ENCODE measurements around the gene JPH4. TPM values are rescaled to one million over a fixed set of nuclear protein-coding genes. Genes with fewer than 3 reads are reported as not detected.
"Not testable (repeated sequence)": the region's sequence is repeated elsewhere in the genome, so short reads cannot be mapped to it uniquely, and the experiment has no call there.

JPH4 gene
- total RNA-seq, 5 donors from 2014 or later (not counting 1 experiment from before 2014, with no cell fraction given): 0.10 to 0.13 TPM; not detected in 3

DNA sequence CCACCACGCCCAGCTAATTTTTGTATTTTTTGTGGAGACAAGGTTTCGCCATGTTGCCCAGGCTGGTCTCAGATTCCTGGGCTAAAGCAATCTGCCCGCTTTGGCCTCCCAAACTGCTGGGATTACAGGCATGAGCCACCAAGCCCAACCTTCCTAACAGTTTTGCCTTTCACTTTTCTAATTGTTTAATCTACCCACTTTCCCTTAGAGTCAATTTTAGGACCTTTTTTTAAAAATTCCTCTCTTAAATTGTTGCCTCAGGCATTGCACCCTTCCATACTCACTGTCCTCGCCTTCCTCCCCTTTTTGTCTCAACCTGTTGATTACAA, 38.5 kb downstream of the JPH4 start:
- POLR2A ChIA-PET: interaction anchor here (0.5 to 1.1 kb wide), 2 partner anchors 9 to 20 kb away, joined by 3 read pairs; no protein-coding TSS in a partner anchor
- no peak overlapping the region for H3K4me3 Mint-ChIP-seq
- no peaks in the 10 kb centered on the region for H3K4me1 Mint-ChIP-seq

DNA sequence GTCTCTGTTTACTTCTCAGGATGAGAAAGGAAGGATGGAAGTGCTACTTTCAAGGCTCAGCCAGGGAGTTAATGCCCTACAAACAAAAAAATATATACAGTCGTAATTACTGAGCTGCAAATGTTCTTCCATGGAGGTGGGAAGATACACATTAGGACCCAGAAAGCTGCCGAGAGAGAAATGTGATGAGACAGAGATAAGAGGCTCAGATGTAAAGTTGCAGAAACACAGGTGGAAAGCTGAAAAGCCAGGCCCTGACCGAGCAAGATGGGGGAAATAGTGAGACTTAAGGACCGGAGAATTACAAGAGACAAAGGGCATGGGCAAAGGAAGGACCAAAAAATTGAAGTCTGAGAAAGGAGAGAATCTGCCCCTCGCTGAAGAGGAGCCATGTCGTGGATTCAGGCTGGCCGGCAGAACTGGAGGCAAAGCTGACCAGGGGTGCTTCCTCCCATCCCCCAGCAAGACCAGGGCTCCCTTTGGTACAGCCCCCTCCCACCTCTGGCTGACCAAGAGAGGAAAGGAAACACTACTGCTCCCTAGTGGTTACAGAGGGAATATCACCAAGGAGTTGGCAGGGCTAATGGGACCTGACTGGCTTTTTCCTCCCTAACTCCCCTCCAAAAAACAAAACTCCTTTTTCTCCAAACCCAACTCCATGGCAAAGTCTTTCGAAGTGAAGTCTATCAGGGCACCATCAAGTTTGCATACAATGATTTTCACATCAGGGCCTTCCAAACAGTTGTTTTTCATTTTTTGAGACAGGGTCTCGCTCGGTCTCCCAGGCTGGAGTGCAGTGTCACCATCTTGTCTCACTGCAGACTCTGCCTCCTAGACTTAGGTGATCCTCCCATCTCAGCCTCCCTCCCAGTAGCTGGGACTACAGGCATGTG, 39.1 kb downstream of the JPH4 start:
- ChIA-PET POLR2A (interaction anchor here (0.5 to 1.1 kb wide), 3 partner anchors 10 to 223 kb away, joined by 3 read pairs; no protein-coding TSS in a partner anchor), CTCF (interaction anchor here (0.5 to 2.2 kb wide), 5 partner anchors 20 to 61 kb away, joined by 3 to 11 read pairs (median 3); no protein-coding TSS in a partner anchor)
- H3K4me3 Mint-ChIP-seq: no peak overlapping the region
- Histone ChIP-seq H3K36me3 (ENCODE audit: control insufficient read depth in 2 of 2, extremely low read depth in 1 of 2, insufficient read depth in 1 of 2, low read length in 1 of 2) (no peaks in the 10 kb centered on the region), H3K4me3 (ENCODE audit: control insufficient read depth in 1 of 2, extremely low read depth in 1 of 2, low read length in 1 of 2) (no peak overlapping the region), H3K27me3 (replicated peaks in 1 of 2; ENCODE audit: control insufficient read depth in 2 of 2, extremely low read depth in 1 of 2, insufficient read depth in 2 of 2, low read length in 1 of 2) (peaks cover 0 to 7% of the 10 kb centered on the region in 2 experiments), H3K4me1 (ENCODE audit: control insufficient read depth in 1 of 2, extremely low read depth in 1 of 2, insufficient read depth in 2 of 2, low read length in 2 of 2) (peaks cover 0 to 3% of the 10 kb centered on the region in 2 experiments), H3K9me3 (no peaks in the 10 kb centered on the region), H3K27ac (ENCODE audit: low read length) (no peak overlapping the region)
- no peaks in the 10 kb centered on the region for H3K4me1 Mint-ChIP-seq
- H3K27me3 Mint-ChIP-seq: peaks cover 0 to 6% of the 10 kb centered on the region in 2 donors
- peak in 6 of 35 experiments; percentile 9 to 69 (median 26) for DNase-seq
- peak; percentile 57 to 77 (median 68) for ATAC-seq (replicated peaks in 1 of 4)
- H3K36me3 Mint-ChIP-seq: no peaks in the 10 kb centered on the region
- H3K27ac Mint-ChIP-seq: no peak overlapping the region
- H3K9me3 Mint-ChIP-seq: no peaks in the 10 kb centered on the region
- 42% methylated on average over 4 of the region's 10 CpGs for WGBS (ENCODE audit: insufficient coverage)

More for the DNA sequence above, 38.5 kb downstream of the JPH4 start:
- 100% methylated on average over 1 of the region's 4 CpGs for WGBS (ENCODE audit: insufficient coverage)
- DNase-seq (no peak), ATAC-seq (replicated peaks in 1 of 4) (no peak)
- Mint-ChIP-seq H3K27ac (no peak overlapping the region), H3K36me3 (no peaks in the 10 kb centered on the region), H3K27me3 (peaks cover 0 to 6% of the 10 kb centered on the region in 2 donors), H3K9me3 (no peaks in the 10 kb centered on the region)
- H3K4me1 ChIP-seq (ENCODE audit: control insufficient read depth in 1 of 2, extremely low read depth in 1 of 2, insufficient read depth in 2 of 2, low read length in 2 of 2): peaks cover 0 to 3% of the 10 kb centered on the region in 2 experiments
- H3K4me3 ChIP-seq (ENCODE audit: control insufficient read depth in 1 of 2, extremely low read depth in 1 of 2, low read length in 1 of 2): no peak overlapping the region
- H3K9me3 ChIP-seq: no peaks in the 10 kb centered on the region
- CTCF ChIA-PET: interaction anchor here in 1 of 2 donors (1.1 kb wide), 1 partner anchor 20 kb away, joined by 3 read pairs; no protein-coding TSS in a partner anchor
- peaks cover 0 to 7% of the 10 kb centered on the region in 2 experiments for H3K27me3 ChIP-seq (replicated peaks in 1 of 2; ENCODE audit: control insufficient read depth in 2 of 2, extremely low read depth in 1 of 2, insufficient read depth in 2 of 2, low read length in 1 of 2)
- H3K36me3 ChIP-seq (ENCODE audit: control insufficient read depth in 2 of 2, extremely low read depth in 1 of 2, insufficient read depth in 1 of 2, low read length in 1 of 2): no peaks in the 10 kb centered on the region
- no peak overlapping the region for H3K27ac ChIP-seq (ENCODE audit: low read length)

DNA sequence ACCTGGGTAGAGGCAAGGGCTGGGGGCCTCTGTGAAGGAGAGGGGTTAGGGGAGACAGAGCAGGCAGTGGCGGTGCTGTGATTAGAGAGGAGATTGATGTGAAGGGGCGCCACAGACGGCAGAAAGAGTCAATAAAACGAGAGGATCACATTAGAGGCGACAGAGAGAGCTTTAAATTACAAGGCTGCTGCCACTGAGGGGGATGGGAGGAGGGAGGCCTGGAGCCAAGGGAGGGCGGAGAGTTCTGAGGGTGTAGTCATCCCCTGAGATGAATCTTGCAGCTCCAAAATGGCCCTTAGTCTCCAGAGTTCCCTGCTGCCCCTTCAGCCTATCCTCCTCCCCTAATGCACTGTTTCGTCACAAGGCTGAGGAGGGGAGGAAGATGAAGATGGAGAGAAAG, 39.8 kb downstream of the JPH4 start:
- Histone ChIP-seq H3K27me3 (replicated peaks in 1 of 2; ENCODE audit: control insufficient read depth in 2 of 2, extremely low read depth in 1 of 2, insufficient read depth in 2 of 2, low read length in 1 of 2) (peaks cover 0 to 7% of the 10 kb centered on the region in 2 experiments), H3K27ac (ENCODE audit: low read length) (no peak overlapping the region), H3K9me3 (no peaks in the 10 kb centered on the region), H3K36me3 (ENCODE audit: control insufficient read depth in 2 of 2, extremely low read depth in 1 of 2, insufficient read depth in 1 of 2, low read length in 1 of 2) (no peaks in the 10 kb centered on the region), H3K4me3 (ENCODE audit: control insufficient read depth in 1 of 2, extremely low read depth in 1 of 2, low read length in 1 of 2) (no peak overlapping the region), H3K4me1 (ENCODE audit: control insufficient read depth in 1 of 2, extremely low read depth in 1 of 2, insufficient read depth in 2 of 2, low read length in 2 of 2) (peaks cover 0 to 3% of the 10 kb centered on the region in 2 experiments)
- WGBS (ENCODE audit: insufficient coverage): 78% methylated on average over 4 of the region's 7 CpGs
- no peak overlapping the region for H3K4me3 Mint-ChIP-seq
- H3K9me3 Mint-ChIP-seq: no peaks in the 10 kb centered on the region
- H3K27ac Mint-ChIP-seq: no peak overlapping the region
- ATAC-seq (replicated peaks in 1 of 4) (no peak), DNase-seq (no peak)
- H3K36me3 Mint-ChIP-seq: no peaks in the 10 kb centered on the region
- CTCF ChIA-PET: interaction anchor here (0.5 to 2.2 kb wide), 6 partner anchors 21 to 60 kb away, joined by 3 to 11 read pairs (median 4); no protein-coding TSS in a partner anchor
- H3K27me3 Mint-ChIP-seq: peaks cover 0 to 6% of the 10 kb centered on the region in 2 donors
- POLR2A ChIA-PET: no interaction called here
- no peaks in the 10 kb centered on the region for H3K4me1 Mint-ChIP-seq

DNA sequence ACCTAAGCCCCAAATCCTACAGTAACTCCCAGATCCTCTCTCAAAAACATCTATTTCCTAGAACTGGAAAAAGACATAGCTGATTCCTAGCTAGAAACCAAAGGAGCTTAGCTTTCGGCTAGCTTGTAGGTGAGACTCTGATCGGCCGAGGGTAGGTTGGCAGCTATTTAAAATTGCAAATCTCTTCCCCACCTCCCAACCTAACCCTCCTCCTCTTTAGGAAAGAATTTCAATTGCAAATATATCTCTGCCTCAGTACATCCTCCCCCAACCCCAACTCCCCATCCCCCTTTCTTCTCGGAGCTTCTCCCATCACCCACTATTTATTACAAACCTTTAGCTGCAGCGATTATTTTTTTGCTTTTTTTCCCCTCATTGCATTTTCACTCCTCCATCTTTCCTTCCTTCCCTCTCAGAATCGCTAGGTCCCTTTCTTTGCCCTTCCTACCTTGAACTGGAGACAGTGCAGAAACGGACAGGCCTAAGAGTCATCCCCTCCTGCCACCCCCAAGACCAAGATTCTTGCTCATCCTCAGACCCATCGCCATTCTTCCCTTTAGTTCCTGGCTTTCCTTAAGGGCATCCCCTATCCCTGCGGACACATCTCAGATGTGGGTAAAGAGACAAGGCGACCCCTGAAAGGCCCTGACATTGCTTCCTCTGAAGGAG, 40.4 kb downstream of the JPH4 start:
- H3K4me3 ChIP-seq (ENCODE audit: control insufficient read depth in 1 of 2, extremely low read depth in 1 of 2, low read length in 1 of 2): no peak overlapping the region
- Mint-ChIP-seq H3K27ac (peak overlapping the region in 1 of 2 donors; percentile 20), H3K4me3 (no peak overlapping the region), H3K27me3 (peaks cover 0 to 6% of the 10 kb centered on the region in 2 donors), H3K36me3 (no peaks in the 10 kb centered on the region), H3K9me3 (no peaks in the 10 kb centered on the region), H3K4me1 (no peaks in the 10 kb centered on the region)
- ChIA-PET POLR2A (no interaction called here), CTCF (interaction anchor here (0.6 to 2.2 kb wide), 5 partner anchors 21 to 91 kb away, joined by 3 to 11 read pairs (median 4); no protein-coding TSS in a partner anchor)
- H3K36me3 ChIP-seq (ENCODE audit: control insufficient read depth in 2 of 2, extremely low read depth in 1 of 2, insufficient read depth in 1 of 2, low read length in 1 of 2): no peaks in the 10 kb centered on the region
- H3K27ac ChIP-seq (ENCODE audit: low read length): no peak overlapping the region
- peaks cover 0 to 3% of the 10 kb centered on the region in 2 experiments for H3K4me1 ChIP-seq (ENCODE audit: control insufficient read depth in 1 of 2, extremely low read depth in 1 of 2, insufficient read depth in 2 of 2, low read length in 2 of 2)
- 76% methylated on average over 5 of the region's 10 CpGs for WGBS (ENCODE audit: insufficient coverage)
- ATAC-seq (replicated peaks in 1 of 4) (no peak), DNase-seq (no peak)
- peaks cover 0 to 7% of the 10 kb centered on the region in 2 experiments for H3K27me3 ChIP-seq (replicated peaks in 1 of 2; ENCODE audit: control insufficient read depth in 2 of 2, extremely low read depth in 1 of 2, insufficient read depth in 2 of 2, low read length in 1 of 2)
- no peaks in the 10 kb centered on the region for H3K9me3 ChIP-seq

DNA sequence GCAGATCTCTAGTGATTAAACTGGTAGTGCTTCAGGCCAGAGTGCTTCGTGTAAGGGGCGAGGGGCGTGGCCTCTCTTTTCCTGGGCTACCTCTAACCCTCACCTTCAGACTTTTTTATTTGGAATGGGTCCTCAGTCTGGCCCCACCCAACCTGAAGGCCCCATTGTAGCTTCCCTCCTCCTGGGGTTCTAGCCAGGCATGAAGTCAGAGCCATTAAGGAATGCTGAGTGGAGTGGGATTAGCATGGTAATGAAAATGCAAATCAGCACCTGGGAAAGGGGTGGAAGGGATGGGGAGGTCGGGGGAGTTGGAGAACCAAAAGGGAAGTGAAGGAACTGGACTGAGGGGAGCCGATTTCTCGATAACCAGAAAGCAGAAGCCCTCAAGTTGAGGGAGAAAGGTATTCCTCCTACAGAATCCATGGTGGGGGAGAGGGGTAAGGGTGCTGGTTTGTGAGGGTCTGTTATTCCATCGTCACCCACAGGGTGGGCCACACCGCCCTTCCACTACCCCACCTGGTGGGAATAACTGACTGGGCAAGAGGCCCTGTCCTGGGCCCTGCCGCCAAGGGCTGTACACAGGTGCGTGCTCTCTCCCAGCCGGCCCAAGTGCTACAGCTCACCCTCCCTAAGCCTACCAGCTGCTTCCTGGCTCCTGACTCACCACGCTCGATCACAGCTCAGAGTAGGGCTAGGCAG, 41.1 kb downstream of the JPH4 start:
- Mint-ChIP-seq H3K36me3 (no peaks in the 10 kb centered on the region), H3K4me3 (no peak overlapping the region), H3K4me1 (no peaks in the 10 kb centered on the region), H3K27me3 (peaks cover 0 to 6% of the 10 kb centered on the region in 2 donors), H3K27ac (peak overlapping the region in 1 of 2 donors; percentile 20), H3K9me3 (no peaks in the 10 kb centered on the region)
- H3K27ac ChIP-seq (ENCODE audit: low read length): no peak overlapping the region
- peaks cover 0 to 3% of the 10 kb centered on the region in 2 experiments for H3K4me1 ChIP-seq (ENCODE audit: control insufficient read depth in 1 of 2, extremely low read depth in 1 of 2, insufficient read depth in 2 of 2, low read length in 2 of 2)
- DNase-seq (no peak), ATAC-seq (replicated peaks in 1 of 4) (no peak)
- H3K4me3 ChIP-seq (ENCODE audit: control insufficient read depth in 1 of 2, extremely low read depth in 1 of 2, low read length in 1 of 2): no peak overlapping the region
- 16% methylated on average over 6 of the region's 13 CpGs for WGBS (ENCODE audit: insufficient coverage)
- peaks cover 0 to 7% of the 10 kb centered on the region in 2 experiments for H3K27me3 ChIP-seq (replicated peaks in 1 of 2; ENCODE audit: control insufficient read depth in 2 of 2, extremely low read depth in 1 of 2, insufficient read depth in 2 of 2, low read length in 1 of 2)
- POLR2A ChIA-PET: no interaction called here
- no peaks in the 10 kb centered on the region for H3K36me3 ChIP-seq (ENCODE audit: control insufficient read depth in 2 of 2, extremely low read depth in 1 of 2, insufficient read depth in 1 of 2, low read length in 1 of 2)
- CTCF ChIA-PET: interaction anchor here in 1 of 2 donors (0.6 to 2.2 kb wide), 4 partner anchors 22 to 278 kb away, joined by 3 to 11 read pairs (median 3); no protein-coding TSS in a partner anchor
- no peaks in the 10 kb centered on the region for H3K9me3 ChIP-seq

DNA sequence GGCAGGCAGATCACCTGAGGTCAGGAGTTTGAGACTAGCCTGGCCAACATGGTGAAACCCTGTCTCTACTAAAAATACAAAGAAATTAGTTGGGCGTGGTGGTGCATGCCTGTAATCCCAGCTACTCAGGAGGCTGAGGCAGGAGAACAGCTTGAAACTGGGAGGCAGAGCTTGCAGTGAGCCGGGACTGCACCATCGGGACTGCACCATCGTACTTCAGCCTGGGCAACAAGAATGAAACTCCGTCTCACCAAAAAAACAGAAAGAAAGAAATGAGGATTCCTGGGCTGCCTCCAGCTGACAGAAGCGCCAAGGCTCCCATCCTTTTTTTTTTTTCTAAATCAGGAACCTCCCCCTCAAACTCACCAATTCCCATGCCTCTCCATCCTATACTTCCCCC, 41.7 kb downstream of the JPH4 start:
- H3K4me1 Mint-ChIP-seq; ATAC-seq (replicated peaks in 1 of 4); H3K36me3 Mint-ChIP-seq; H3K27ac ChIP-seq (ENCODE audit: low read length); H3K4me3 ChIP-seq (ENCODE audit: control insufficient read depth in 1 of 2, extremely low read depth in 1 of 2, low read length in 1 of 2); H3K27ac Mint-ChIP-seq; H3K27me3 Mint-ChIP-seq; H3K4me1 ChIP-seq (ENCODE audit: control insufficient read depth in 1 of 2, extremely low read depth in 1 of 2, insufficient read depth in 2 of 2, low read length in 2 of 2); H3K9me3 ChIP-seq; H3K27me3 ChIP-seq (replicated peaks in 1 of 2; ENCODE audit: control insufficient read depth in 2 of 2, extremely low read depth in 1 of 2, insufficient read depth in 2 of 2, low read length in 1 of 2); POLR2A ChIA-PET; H3K36me3 ChIP-seq (ENCODE audit: control insufficient read depth in 2 of 2, extremely low read depth in 1 of 2, insufficient read depth in 1 of 2, low read length in 1 of 2); H3K9me3 Mint-ChIP-seq; H3K4me3 Mint-ChIP-seq; DNase-seq: not testable (repeated sequence)
- 93% methylated on average over 5 of the region's 6 CpGs for WGBS (ENCODE audit: insufficient coverage)
- CTCF ChIA-PET: interaction anchor here in 1 of 2 donors (0.7 kb wide), 2 partner anchors 58 to 277 kb away, joined by 3 to 5 read pairs; no protein-coding TSS in a partner anchor
